Skeletal muscle tissue (tissue), 4 donors: ENCODE data around the gene CREG2. TPM values are rescaled to one million over a fixed set of nuclear protein-coding genes. Genes with fewer than 3 reads are reported as not detected.
"Not testable (repeated sequence)": the region's sequence is repeated elsewhere in the genome, so short reads cannot be mapped to it uniquely, and the experiment has no call there.

Experiments used
- H3K27ac ChIP-seq: one replicate; pipeline ENCODE4 v1.7.0; 2013; ENCODE audit warnings: mild to moderate bottlenecking, low read depth, low read length, inconsistent platforms
- H3K27me3 ChIP-seq, 3 donors: one replicate each; pipeline ENCODE4 v1.7.0; 2013; ENCODE audit warnings: low read length in 3 of 3; ENCODE audit not compliant: control insufficient read depth in 3 of 3, insufficient read depth in 3 of 3
- H3K36me3 ChIP-seq, 3 donors: one replicate each; pipeline ENCODE4 v1.7.0; 2013; ENCODE audit warnings: low read length in 3 of 3; ENCODE audit not compliant: control insufficient read depth in 3 of 3, insufficient read depth in 3 of 3
- H3K4me1 ChIP-seq, 3 donors: one replicate each; pipeline ENCODE4 v1.7.0; 2013; ENCODE audit warnings: low read length in 3 of 3, mild to moderate bottlenecking in 3 of 3; ENCODE audit not compliant: control insufficient read depth in 3 of 3, insufficient read depth in 3 of 3
- H3K4me3 ChIP-seq, 3 donors: one replicate each; pipeline ENCODE4 v1.7.0; 2013; ENCODE audit warnings: low read length in 3 of 3
- H3K9ac ChIP-seq, 3 donors: one replicate each; pipeline ENCODE4 v1.7.0; 2013; ENCODE audit warnings: low read length in 3 of 3, mild to moderate bottlenecking in 3 of 3, moderate library complexity in 2 of 3, low read depth in 1 of 3
- H3K9me3 ChIP-seq, 3 donors: one replicate each; pipeline ENCODE4 v1.7.0; 2013; ENCODE audit warnings: low read length in 3 of 3; ENCODE audit not compliant: control insufficient read depth in 3 of 3
- total RNA-seq: library from RNA; depleted of rRNA; stranded (reverse); fragments of >200 nt; gene quantifications from one replicate; pipeline ENCODE4 v1.2.3, GENCODE V29; 2014
- donor health status: Osteomylitis.

CREG2 gene
- total RNA-seq, 1 donor from 2014 or later: 1.6 TPM

DNA sequence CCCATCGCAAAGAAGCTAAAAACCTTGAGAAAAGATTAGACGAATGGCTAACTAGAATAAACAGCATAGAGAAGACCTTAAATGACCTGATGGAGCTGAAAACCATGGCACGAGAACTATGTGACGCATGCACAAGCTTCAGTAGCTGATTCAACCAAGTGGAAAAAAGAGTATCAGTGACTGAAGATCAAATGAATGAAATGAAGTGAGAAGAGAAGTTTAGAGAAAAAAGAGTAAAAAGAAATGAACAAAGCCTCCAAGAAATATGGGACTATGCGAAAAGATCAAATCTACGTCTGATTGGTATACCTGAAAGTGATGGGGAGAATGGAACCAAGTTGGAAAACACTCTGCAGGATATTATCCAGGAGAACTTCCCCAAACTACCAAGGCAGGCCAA is 70.7 kb downstream of the CREG2 start:
- not testable (repeated sequence) for H3K4me3 ChIP-seq, H3K27ac ChIP-seq, H3K4me1 ChIP-seq, H3K9ac ChIP-seq, H3K9me3 ChIP-seq, H3K27me3 ChIP-seq, H3K36me3 ChIP-seq

DNA sequence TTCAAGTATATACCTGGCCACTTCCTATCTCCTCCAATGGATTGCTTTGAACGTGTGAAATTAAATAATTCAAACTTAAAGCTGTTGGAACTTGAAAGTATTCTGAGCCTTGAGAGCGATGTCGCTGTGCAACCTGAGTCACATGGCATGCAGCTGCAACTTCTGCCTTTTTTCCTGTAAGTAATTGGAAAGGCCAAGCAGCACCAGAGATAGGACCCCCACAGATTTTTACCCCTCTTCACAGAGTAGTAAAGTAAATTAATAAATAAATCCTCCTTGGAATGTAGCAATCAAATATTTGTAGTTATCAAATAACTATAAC is 75.6 kb downstream of the CREG2 start:
- Histone ChIP-seq H3K4me1 (peaks cover 0 to 13% (median 8%) of the 10 kb centered on the region in 3 donors), H3K9me3 (no peaks in the 10 kb centered on the region), H3K36me3 (no peaks in the 10 kb centered on the region), H3K9ac (no peak overlapping the region), H3K4me3 (no peak overlapping the region), H3K27me3 (no peaks in the 10 kb centered on the region), H3K27ac (no peak overlapping the region)

DNA sequence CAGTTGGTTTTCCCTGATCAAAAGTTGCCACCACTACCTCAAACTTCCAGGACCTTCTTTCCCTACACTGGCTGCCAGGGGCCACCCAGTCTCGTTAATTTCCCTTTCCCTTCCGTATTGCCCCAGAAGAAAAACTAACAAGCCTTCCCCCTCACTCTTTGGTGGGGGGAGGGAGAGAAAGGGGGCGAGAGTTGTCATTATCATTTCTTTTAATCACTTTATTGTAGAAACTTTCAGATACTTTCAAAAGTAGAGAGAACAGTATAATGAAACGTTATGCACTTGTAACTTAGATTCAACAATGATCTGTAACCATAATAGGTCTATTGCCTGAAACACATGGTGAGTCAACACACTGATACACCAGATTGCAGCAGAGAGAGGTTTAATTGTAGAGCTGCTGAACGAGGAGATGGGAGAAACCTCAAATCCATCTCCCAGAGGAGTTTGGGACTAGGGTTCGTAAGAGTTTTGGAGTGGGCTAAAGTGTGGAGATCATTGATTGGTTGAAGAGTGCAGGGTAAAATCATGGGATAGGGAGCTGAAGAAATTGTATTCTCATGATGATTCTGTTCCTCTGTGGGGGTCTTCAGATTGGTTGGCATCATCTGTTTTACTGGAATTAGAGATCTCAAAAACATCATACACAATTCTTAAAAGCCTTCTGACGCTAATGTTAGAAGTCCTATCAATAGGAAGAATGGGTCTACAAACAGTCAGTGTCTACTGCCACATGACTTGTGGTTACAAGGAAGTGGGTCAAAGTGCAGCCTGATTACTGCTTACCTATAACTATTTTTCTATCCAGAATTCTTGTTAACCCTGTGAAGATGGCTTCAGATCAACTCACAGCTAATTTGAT is 76.2 kb downstream of the CREG2 start:
- no peaks in the 10 kb centered on the region for H3K9me3 ChIP-seq
- H3K4me3 ChIP-seq: no peak overlapping the region
- H3K27ac ChIP-seq: no peak overlapping the region
- H3K9ac ChIP-seq: no peak overlapping the region
- no peaks in the 10 kb centered on the region for H3K27me3 ChIP-seq
- H3K4me1 ChIP-seq: peaks cover 3 to 19% (median 12%) of the 10 kb centered on the region in 3 donors
- no peaks in the 10 kb centered on the region for H3K36me3 ChIP-seq

DNA sequence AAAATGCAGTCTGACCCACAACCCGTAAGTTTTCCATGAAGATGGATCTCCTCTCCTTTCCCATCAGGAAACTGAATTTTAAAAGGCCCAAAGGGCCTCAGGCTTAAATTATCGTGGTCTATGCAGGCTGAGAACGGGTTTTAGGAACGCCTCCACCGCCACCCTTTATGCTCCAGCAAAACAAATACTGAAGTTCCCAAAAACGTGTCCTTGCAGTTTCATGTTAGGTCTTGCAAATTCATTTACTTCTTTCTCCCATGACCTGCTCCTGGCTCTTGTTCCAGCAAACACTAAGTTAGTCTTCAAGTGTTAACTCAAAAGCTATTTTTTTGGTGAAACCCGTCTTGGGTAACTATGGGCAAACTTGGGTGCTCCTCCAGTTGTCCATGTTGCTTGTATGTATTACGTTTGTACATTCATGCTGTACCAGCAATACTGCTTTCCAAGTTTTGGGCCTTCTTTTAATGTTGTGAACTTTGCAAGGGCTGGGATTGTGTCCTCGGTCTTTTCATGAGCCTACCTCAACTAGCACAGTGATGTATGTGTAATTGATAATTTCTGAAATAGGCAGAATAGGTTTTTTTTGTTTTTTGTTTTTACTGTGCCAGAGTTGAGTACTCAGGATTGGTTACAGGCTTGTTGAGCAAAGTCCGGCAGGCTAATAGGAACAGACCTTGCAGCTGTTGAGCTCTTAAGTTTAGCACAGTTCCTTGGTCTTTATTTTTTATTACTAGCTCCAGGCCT is 77.0 kb downstream of the CREG2 start:
- Histone ChIP-seq H3K27ac (no peak overlapping the region), H3K9me3 (no peaks in the 10 kb centered on the region), H3K36me3 (no peaks in the 10 kb centered on the region), H3K4me3 (no peak overlapping the region), H3K9ac (no peak overlapping the region), H3K27me3 (no peaks in the 10 kb centered on the region), H3K4me1 (peaks cover 8 to 27% (median 20%) of the 10 kb centered on the region in 3 donors)

DNA sequence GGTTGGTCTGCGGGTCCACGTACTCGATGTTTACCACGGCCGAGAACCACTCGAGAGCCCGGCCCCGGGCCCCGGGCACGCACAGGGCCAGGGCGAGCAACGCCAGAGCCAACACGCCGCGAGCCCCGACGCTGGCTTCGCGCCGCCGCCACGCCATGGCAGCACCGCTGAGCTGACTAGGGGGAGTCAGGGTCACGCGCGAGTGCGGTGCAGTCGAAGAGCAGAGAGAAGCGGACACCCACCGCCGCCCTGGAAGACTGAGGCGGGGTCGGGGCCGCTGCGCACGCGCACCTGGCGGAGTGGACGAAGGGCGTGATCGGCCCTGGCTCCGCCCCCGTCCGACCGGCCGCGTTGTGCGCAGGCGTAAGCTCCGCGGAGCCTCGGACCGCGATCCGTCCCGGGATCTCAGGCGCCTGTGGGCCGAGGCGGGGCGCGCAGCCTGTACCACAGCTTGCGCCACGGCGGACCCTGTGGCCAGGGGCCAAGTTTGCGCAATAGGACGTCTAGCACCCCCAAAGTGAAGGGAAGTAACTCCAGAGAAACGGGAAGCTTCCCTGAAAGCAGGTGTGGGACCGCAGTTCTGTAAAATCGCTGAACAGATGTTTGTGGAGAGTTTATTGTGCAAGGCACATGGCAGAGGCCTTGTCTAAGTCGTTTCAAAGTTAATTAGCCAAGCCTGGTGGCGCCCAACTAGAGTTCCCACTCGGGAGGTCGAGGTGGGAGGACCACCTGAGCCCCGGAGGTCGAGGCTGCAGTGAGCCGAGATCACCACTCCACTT is 78.7 kb downstream of the CREG2 start, which contains the start of gene RNF149:
TSS of gene RNF149 (minus strand) at position 270 of the 779 bp plus-strand sequence. CDS start at position 157, 113 bp downstream.
- peak within 1 kb of the TSS; percentile 91 for H3K27ac ChIP-seq
- peak within 1 kb of the TSS; percentile 88 to 97 (median 94) for H3K9ac ChIP-seq
- H3K27me3 ChIP-seq: no peaks in the 10 kb centered on the region
- peaks cover 19 to 38% (median 24%) of the 10 kb centered on the region in 3 donors for H3K4me1 ChIP-seq
- no peaks in the 10 kb centered on the region for H3K36me3 ChIP-seq
- H3K4me3 ChIP-seq: peak within 1 kb of the TSS; percentile 77 to 96 (median 92)
- H3K9me3 ChIP-seq: no peaks in the 10 kb centered on the region

DNA sequence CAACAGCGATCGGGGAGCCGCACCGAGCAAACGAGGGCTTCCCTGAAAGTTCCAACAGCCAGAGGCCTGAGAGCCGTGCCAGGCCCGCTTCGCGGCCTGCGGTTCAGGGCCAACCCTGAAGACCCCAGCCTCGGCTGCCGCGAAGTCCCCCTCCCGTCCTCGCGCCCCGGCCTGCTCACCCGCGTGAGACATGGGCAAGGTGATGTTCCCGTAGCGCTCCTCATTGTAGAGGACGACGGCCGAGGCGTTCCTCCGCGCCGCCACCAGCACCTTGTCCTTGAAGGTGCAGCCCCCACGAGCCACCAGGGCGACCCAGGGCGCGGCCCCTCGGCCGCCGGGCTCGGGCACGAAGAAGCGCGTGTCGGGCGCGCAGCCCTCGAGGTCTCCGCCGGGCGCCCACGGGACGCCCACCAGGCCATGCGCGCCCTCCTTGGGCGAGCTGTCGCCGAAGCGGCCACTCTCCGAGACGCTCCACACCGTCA is 79.3 kb downstream of the CREG2 start:
- Histone ChIP-seq H3K27ac (peak overlapping the region; percentile 91), H3K9ac (peak overlapping the region; percentile 88 to 97 (median 94)), H3K36me3 (no peaks in the 10 kb centered on the region), H3K4me3 (peak overlapping the region; percentile 77 to 96 (median 92)), H3K27me3 (no peaks in the 10 kb centered on the region), H3K9me3 (no peaks in the 10 kb centered on the region), H3K4me1 (peaks cover 19 to 38% (median 24%) of the 10 kb centered on the region in 3 donors)

DNA sequence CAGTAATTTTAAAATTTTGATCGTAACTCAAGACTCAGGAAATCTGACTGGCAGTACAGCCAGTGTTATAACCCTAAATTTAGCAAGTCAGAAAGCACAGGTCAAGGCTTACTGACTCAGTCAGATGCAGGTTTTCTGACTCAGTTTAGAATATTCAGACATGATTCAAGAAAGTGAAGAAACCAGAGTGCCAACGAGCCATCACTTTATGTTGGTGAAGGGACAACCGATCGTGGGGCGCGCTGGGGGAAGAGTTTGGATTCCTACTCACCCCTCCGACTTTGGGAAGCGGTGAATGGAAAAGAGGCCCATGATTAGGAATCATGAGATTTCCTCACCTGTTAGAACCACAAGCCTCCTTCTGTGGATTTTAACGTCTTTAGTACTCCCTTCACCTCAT is 79.8 kb downstream of the CREG2 start:
- H3K9ac ChIP-seq: peak overlapping the region; percentile 88 to 97 (median 94)
- no peaks in the 10 kb centered on the region for H3K36me3 ChIP-seq
- H3K4me3 ChIP-seq: peak overlapping the region; percentile 77 to 96 (median 92)
- H3K27me3 ChIP-seq: no peaks in the 10 kb centered on the region
- H3K27ac ChIP-seq: peak overlapping the region; percentile 91
- H3K4me1 ChIP-seq: peaks cover 21 to 38% (median 24%) of the 10 kb centered on the region in 3 donors
- no peaks in the 10 kb centered on the region for H3K9me3 ChIP-seq

DNA sequence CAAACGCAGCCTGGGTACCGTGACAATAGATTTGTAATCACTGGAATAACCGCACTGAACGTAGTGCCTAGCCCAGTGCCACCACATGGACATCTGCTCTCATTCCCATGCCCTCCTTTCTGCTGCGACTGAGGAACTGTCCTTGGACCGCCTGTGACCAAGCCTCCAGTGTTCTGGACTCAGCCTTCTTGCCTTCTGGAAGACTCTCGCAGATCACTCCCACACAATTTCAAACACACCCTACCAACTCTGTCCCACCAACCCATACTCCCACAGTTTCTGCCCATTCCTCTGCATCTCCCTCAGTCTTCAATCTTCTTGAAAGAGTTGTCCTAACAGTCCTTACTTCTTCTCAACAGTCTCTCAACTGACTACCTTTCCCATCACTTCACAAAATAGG is 80.9 kb downstream of the CREG2 start:
- peaks cover 24 to 38% (median 27%) of the 10 kb centered on the region in 3 donors for H3K4me1 ChIP-seq
- no peaks in the 10 kb centered on the region for H3K27me3 ChIP-seq
- peak overlapping the region; percentile 77 to 96 (median 92) for H3K4me3 ChIP-seq
- H3K9me3 ChIP-seq: no peaks in the 10 kb centered on the region
- H3K27ac ChIP-seq: peak overlapping the region; percentile 91
- H3K36me3 ChIP-seq: no peaks in the 10 kb centered on the region
- peak overlapping the region; percentile 25 to 97 (median 25) for H3K9ac ChIP-seq

DNA sequence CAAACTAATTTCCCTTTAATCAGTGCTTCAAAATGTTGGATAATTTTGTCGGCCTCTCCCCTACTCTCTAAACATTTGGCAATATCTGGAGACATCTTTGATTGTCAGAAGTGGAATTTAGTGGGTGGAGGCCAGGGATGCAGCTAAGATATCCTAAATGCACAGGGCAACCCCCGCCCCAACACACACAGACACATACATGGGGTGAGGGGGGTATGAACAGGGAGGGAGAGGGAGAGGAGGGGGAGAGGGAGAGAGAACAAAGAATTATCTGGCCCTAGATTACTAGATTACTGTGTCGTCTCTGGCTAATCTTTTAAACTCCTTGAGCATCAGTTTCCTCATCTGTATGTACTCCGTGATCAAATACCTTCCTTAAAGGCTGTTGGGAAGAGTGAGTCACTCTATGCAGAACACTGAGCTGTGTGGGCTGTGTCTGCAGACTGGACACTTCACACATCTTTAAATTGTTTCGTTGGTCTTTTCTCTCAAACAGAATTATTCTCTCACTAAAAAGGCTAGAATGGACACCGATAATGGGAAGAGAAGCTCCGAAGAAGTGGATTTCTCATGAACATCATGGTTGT is 81.7 kb downstream of the CREG2 start:
- H3K9ac ChIP-seq: peak overlapping the region in 2 of 3 donors; percentile 34 to 97
- H3K36me3 ChIP-seq: no peaks in the 10 kb centered on the region
- H3K9me3 ChIP-seq: no peaks in the 10 kb centered on the region
- peak overlapping the region; percentile 91 for H3K27ac ChIP-seq
- no peaks in the 10 kb centered on the region for H3K27me3 ChIP-seq
- H3K4me1 ChIP-seq: peaks cover 26 to 38% (median 31%) of the 10 kb centered on the region in 3 donors
- H3K4me3 ChIP-seq: peak overlapping the region; percentile 6 to 96 (median 77)
